Measurements from ENCODE around the gene FZD10. TPM values are rescaled to one million over a fixed set of nuclear protein-coding genes. Genes with fewer than 3 reads are reported as not detected.

FZD10 gene
- total and polyA plus RNA-seq, 2 of the 4 experiments (the other 2 are of a cell fraction), result not detected

DNA sequence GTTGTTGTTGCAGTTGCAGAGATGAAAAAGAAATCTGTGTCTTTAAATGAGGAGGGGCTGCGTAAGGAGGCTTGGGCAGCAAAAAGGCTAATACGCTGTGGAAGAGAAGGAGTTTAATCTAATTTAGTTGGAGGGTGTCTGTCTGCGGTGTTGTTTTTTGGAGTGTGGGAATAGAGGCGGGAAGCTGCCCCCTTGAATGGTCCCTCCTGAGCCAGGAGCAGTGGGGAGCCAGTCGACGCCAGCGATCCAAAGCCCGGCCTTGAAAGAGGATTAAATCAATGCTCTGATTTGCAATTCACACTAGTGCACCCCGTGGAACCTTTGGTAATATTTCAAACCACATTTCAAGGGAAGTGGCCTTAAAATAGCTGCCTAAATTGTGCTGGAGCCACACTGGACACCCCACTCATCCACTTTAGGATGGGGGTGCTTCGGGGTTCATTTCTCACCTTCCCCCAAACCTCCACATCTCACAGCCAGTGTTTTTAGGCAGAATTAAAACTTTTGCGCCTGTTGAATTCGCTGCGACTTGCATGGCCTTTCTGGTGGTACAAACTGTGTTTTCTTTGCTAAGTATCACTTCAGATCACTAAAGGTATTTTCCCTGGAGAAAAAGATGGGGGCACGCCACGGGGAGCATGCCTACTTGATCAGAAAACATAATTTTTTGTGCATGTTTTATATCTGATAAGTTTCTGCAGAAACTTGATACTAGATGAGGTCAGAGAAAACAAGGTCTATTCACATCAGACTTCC lies 4.1 kb upstream of the FZD10 start:
- H3K36me3 ChIP-seq (ENCODE audit: control insufficient read depth, insufficient read depth, low read length), result no peaks in the 10 kb centered on the region
- no peak overlapping the region for H2BK15ac ChIP-seq (ENCODE audit: low read depth, low read length)
- ATAC-seq (ENCODE audit: low read depth) (no peak), DNase-seq (no peak)
- in situ Hi-C loops (cut with MboI; ENCODE audit: low sequenced_read_pairs), result no loop called here
- H3K56ac ChIP-seq (ENCODE audit: extremely low read depth, insufficient read depth, low read length), result no peak overlapping the region
- H3K9ac ChIP-seq (ENCODE audit: low read depth, low read length), result no peak overlapping the region
- H4K5ac ChIP-seq (ENCODE audit: low read depth, low read length), result no peak overlapping the region
- no peaks in the 10 kb centered on the region for H3K4me1 ChIP-seq (ENCODE audit: control insufficient read depth, insufficient read depth, low read length)
- no peaks in the 10 kb centered on the region for H3K9me1 ChIP-seq (ENCODE audit: insufficient read depth, low read length)
- no peak overlapping the region for H2BK5ac ChIP-seq (ENCODE audit: low read depth, low read length, poor library complexity, severe bottlenecking)
- POLR2A ChIA-PET (ENCODE audit: unreplicated experiment), result no interaction called here
- peaks cover 9% of the 10 kb centered on the region for H3K9me3 ChIP-seq (ENCODE audit: control insufficient read depth, insufficient read depth, low read length)
- dilution Hi-C loops (cut with HindIII; ENCODE audit: low sequenced_read_pairs, unreplicated experiment), result no loop called here
- H4K20me1 ChIP-seq (ENCODE audit: insufficient read depth, low read length), result no peaks in the 10 kb centered on the region
- H2BK120ac ChIP-seq (ENCODE audit: low read depth, low read length), result no peak overlapping the region
- no peak overlapping the region for H2AK9ac ChIP-seq (replicated peaks; ENCODE audit: low read depth, low read length, poor library complexity)
- H3K79me1 ChIP-seq (ENCODE audit: low read depth in 1 of 2, low read length in 2 of 2), result no peaks in the 10 kb centered on the region
- no peak overlapping the region for H3K18ac ChIP-seq (ENCODE audit: low read depth, low read length)
- 20% methylated on average over 1 of the region's 15 CpGs; no CpG with 5 or more reads in 1 of the 2 experiments for WGBS, 2 experiments (ENCODE audit: extremely low coverage in 2 of 2, insufficient read length in 1 of 2)
- no peak overlapping the region for H3K4ac ChIP-seq (ENCODE audit: low read depth, low read length)
- no peak overlapping the region for H3K4me2 ChIP-seq (ENCODE audit: low read depth, low read length)
- TF ChIP-seq RCOR1 (IDR thresholded peaks at IDR 0.05; ENCODE audit: insufficient replicate concordance, low read length) (no peak), CHD1 (IDR thresholded peaks at IDR 0.05; ENCODE audit: low read depth, low read length) (no peak), MAZ (IDR thresholded peaks at IDR 0.05; ENCODE audit: borderline replicate concordance, low read depth, low read length) (no peak), BHLHE40 (IDR thresholded peaks at IDR 0.05; ENCODE audit: low read depth, low read length) (no peak)
- intact Hi-C loops (cut with micrococcal nuclease), result no loop called here
- H3K27ac ChIP-seq (ENCODE audit: insufficient read depth, low read length), result no peak overlapping the region
- H3K27me3 ChIP-seq (ENCODE audit: control insufficient read depth, insufficient read depth, low read length), result no peaks in the 10 kb centered on the region
- H3K23ac ChIP-seq (ENCODE audit: low read depth, low read length), result no peak overlapping the region
- no peak overlapping the region for H2AK5ac ChIP-seq (ENCODE audit: low read depth, low read length)
- BruUV-seq (replicated peaks), result no TSS peak
- H4K8ac ChIP-seq (ENCODE audit: low read depth in 2 of 2, low read length in 2 of 2), result no peak overlapping the region
- no peak overlapping the region for H3K4me3 ChIP-seq (ENCODE audit: insufficient read depth, low read depth, low read length)
- no peak overlapping the region for H2AFZ ChIP-seq (replicated peaks; ENCODE audit: low read length, poor library complexity)
- no peak overlapping the region for H4K91ac ChIP-seq (ENCODE audit: insufficient read depth, low read depth, low read length)
- CTCF ChIA-PET, result no interaction called here
- no peak overlapping the region for H3K14ac ChIP-seq (replicated peaks; ENCODE audit: low read depth, low read length)
- no peak overlapping the region for H2BK20ac ChIP-seq (ENCODE audit: low read depth, low read length)

All from IMR-90 (cell line).